Lung microvascular endothelial cell (primary cell): Measurements from ENCODE around the gene OPN1LW. TPM values are rescaled to one million over a fixed set of nuclear protein-coding genes. Genes with fewer than 3 reads are reported as not detected.
"Not testable (repeated sequence)": the region's sequence is repeated elsewhere in the genome, so short reads cannot be mapped to it uniquely, and the experiment has no call there.

Experiments
- DNase-seq, 2 donors: peaks; one replicate each; pipeline versions ENCODE4 v3.0.0 to v3.0.0-alpha.2; 2010; ENCODE audit warnings: low read depth in 2 of 2
- total RNA-seq: library from RNA; depleted of rRNA; stranded (reverse); fragments of >200 nt; gene quantifications from 2 replicates; pipeline ENCODE4 v1.2.1, GENCODE V29; 2014

OPN1LW gene
- total RNA-seq, 1 donor from 2014 or later, result 0.60 TPM

- no peak for DNase-seq
Measured at GRCh38 chrX:154132366-154132765, 11.7 kb upstream of the OPN1LW start.

DNA sequence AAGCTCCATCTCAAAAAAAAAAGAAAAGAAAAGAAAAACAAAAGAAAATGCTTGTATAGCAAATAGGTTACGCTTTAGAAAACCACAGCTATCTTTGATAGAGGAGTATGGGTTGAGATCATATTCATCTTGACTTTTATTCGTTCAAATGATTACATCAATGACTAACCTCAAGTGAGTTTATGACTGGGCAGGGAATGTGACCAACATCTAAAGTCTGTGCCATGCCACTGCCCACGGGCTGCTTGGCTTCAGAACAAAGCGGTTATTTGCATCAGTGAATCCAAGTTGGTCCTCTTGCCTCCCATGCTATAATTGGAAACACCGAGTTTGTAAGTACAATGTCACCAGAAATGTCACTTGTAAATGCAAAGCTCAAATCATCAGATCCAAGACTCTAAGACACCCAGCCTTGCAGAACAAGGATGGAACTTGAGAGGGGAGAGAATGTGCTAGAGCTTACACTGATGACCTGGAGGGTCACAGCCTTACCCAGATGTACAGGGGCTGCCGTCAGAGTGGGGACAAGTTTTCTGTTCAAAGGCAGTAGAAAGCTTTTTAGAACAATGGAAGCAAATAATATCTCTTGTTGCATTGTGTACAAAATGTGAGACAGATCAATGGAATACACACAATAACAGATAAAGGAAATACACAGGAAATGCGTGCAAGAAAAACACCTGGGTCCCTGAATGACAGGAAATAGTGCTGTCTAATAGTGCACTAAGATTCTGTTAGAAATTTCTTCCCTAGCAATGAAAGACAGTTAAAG, 8.4 kb upstream of the OPN1LW start:
- no peak for DNase-seq

DNA sequence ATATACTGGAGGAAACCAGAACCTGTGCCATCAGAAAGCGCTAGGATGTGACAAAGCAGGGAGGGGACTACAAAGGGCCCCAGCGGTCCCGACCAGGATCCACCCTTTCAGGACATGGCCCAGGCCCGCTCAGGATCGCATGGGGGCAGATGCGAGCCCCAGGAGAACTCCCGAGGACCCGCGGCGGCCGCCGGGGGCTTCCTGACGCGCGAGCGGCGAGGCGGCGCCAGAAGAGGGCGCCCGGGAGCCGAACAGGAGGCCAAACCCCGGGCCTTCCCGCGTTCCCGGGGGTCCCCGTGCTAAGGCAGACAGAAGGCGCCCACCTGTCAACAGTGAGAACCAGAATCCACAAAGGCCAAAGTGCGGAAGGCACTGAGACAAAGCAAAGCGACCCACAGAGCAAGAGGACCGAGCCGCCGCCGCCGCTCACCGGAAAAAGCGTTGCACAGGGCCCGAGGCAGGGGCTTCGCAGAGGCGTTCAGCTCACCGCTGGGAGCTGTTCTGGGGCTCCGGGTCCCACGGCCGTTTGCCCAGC, 7.3 kb upstream of the OPN1LW start:
- DNase-seq, result peak; percentile 60 to 86

GRCh38 chrX:154138857-154139256, 5.2 kb upstream of the OPN1LW start:
- no peak for DNase-seq

DNA sequence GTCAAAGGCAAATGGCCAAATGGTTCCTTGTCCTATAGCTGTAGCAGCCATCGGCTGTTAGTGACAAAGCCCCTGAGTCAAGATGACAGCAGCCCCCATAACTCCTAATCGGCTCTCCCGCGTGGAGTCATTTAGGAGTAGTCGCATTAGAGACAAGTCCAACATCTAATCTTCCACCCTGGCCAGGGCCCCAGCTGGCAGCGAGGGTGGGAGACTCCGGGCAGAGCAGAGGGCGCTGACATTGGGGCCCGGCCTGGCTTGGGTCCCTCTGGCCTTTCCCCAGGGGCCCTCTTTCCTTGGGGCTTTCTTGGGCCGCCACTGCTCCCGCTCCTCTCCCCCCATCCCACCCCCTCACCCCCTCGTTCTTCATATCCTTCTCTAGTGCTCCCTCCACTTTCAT, 3.8 kb upstream of the OPN1LW start:
- no peak for DNase-seq

GRCh38 chrX:154140742-154141141, 3.3 kb upstream of the OPN1LW start:
- DNase-seq, result no peak

GRCh38 chrX:154142386-154142785, 1.7 kb upstream of the OPN1LW start:
- no peak for DNase-seq

GRCh38 chrX:154142950-154143745, 895 bp upstream of the OPN1LW start:
- DNase-seq, result no peak

DNA sequence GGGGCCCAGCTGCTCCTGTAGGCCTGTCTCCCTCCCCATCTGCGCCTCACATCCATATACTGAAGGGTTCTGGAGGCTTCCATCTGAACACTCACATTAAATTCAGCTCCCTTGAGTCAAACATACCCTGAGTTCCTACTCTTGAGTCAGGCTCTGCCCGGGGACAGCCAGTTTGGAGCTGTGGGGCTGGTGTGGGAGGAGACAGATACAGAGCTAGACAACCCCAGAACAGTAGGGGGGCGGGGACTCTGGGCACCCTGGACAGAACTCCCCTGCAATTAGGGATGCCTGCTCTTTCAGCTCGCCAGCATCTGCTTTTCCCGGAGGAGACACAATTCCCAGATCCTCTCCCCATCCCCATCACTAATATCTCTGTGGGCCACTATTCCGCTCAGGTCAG, 7.0 kb downstream of the OPN1LW start:
- not testable (repeated sequence) for DNase-seq

- DNase-seq, result not testable (repeated sequence)
Measured at GRCh38 chrX:154156221-154156620, 12.2 kb downstream of the OPN1LW start.

GRCh38 chrX:154157207-154157606, 13.2 kb downstream of the OPN1LW start:
- DNase-seq, result not testable (repeated sequence)

- not testable (repeated sequence) for DNase-seq
Measured at GRCh38 chrX:154159345-154159744, 15.3 kb downstream of the OPN1LW start.

GRCh38 chrX:154164902-154165301, 20.9 kb downstream of the OPN1LW start:
- DNase-seq, result not testable (repeated sequence)

- DNase-seq, result not testable (repeated sequence)
Measured at GRCh38 chrX:154168384-154168783, 24.3 kb downstream of the OPN1LW start.

GRCh38 chrX:154172535-154172943, 28.5 kb downstream of the OPN1LW start:
- DNase-seq, result not testable (repeated sequence)

GRCh38 chrX:154174356-154174755, 30.3 kb downstream of the OPN1LW start:
- DNase-seq, result not testable (repeated sequence)

- DNase-seq, result not testable (repeated sequence)
Measured at GRCh38 chrX:154182296-154182695, 38.3 kb downstream of the OPN1LW start, which contains the start of gene OPN1MW. Gene OPN1MW, plus strand, starts transcription at chrX:154182596. Its CDS starts 82 bp downstream, at chrX:154182678.

GRCh38 chrX:154183794-154184193, 39.8 kb downstream of the OPN1LW start:
- not testable (repeated sequence) for DNase-seq

GRCh38 chrX:154192846-154193245, 48.8 kb downstream of the OPN1LW start:
- DNase-seq, result not testable (repeated sequence)

- not testable (repeated sequence) for DNase-seq
Measured at GRCh38 chrX:154194316-154194715, 50.3 kb downstream of the OPN1LW start.

- not testable (repeated sequence) for DNase-seq
Measured at GRCh38 chrX:154196466-154196865, 52.4 kb downstream of the OPN1LW start.
